A549 (cell line): Measurements from ENCODE around the gene PLCD3.

Experiments
- CHD4 ChIP-seq: fragments of 200-600 bp; sonication (generic); IDR thresholded peaks from 2 replicates; pipeline ENCODE4 v1.6.1; 2016; ENCODE audit warnings: antibody characterized with exemption, mild to moderate bottlenecking, borderline replicate concordance
- CTCF ChIP-seq: fragments of >200 bp; sonication (Bioruptor Twin); formaldehyde crosslinking; IDR thresholded peaks from 3 replicates; pipeline ENCODE4 v1.5.1; 2016
- EP300 ChIP-seq, 2 experiments: fragments of >200 bp; sonication (Bioruptor Twin); formaldehyde crosslinking; IDR thresholded peaks; 2 replicates in 1 of 2; 3 replicates in 1 of 2; pipeline ENCODE4 v1.6.1; 2016 to 2017
- MAZ ChIP-seq: fragments of 150-350 bp; IDR thresholded peaks from 2 replicates; pipeline ENCODE4 v1.6.1; 2014; ENCODE audit warnings: antibody characterized with exemption, low read depth, low read length, borderline replicate concordance
- MYC ChIP-seq: IDR thresholded peaks from 2 replicates; pipeline ENCODE4 v1.6.1; 2012; ENCODE audit warnings: mild to moderate bottlenecking, inconsistent platforms, low read length, improper control_type of control experiment, borderline replicate concordance
- POLR2A ChIP-seq: IDR thresholded peaks from 2 replicates; pipeline ENCODE4 v1.6.1; 2012; ENCODE audit warnings: mild to moderate bottlenecking, low read length
- RAD21 ChIP-seq, 2 experiments: fragments of >200 bp in 1 of 2; sonication (Bioruptor Twin) in 1 of 2; formaldehyde crosslinking in 1 of 2; IDR thresholded peaks in 1 of 2; conservative IDR thresholded peaks in 1 of 2; 2 replicates in 1 of 2; 3 replicates in 1 of 2; pipeline ENCODE4 v1.6.1; 2012 to 2018; ENCODE audit warnings: inconsistent platforms in 1 of 2
- RFX5 ChIP-seq: fragments of 450-650 bp; IDR thresholded peaks from 2 replicates; pipeline ENCODE4 v1.7.1; 2014; ENCODE audit warnings: antibody characterized with exemption, mild to moderate bottlenecking, moderate library complexity
- SMC3 ChIP-seq: fragments of >200 bp; sonication (Bioruptor Twin); formaldehyde crosslinking; IDR thresholded peaks from 3 replicates; pipeline ENCODE4 v1.6.1; 2018; ENCODE audit warnings: inconsistent platforms
- USF2 ChIP-seq: fragments of 450-650 bp; IDR thresholded peaks from 2 replicates; pipeline ENCODE4 v1.6.1; 2014; ENCODE audit warnings: antibody characterized with exemption
- ZNF302 ChIP-seq: fragments of 250-450 bp; sonication (Bioruptor Pico); IDR thresholded peaks from 2 replicates; pipeline ENCODE4 v1.9.0; 2021; ENCODE audit warnings: inconsistent platforms, mild to moderate bottlenecking, moderate library complexity

GRCh38 chr17:45123930-45124796, 8.2 kb downstream of the PLCD3 start:
- TF ChIP-seq CTCF (no peak), EP300 (IDR thresholded peaks at IDR 0.05) (peak in 1 of 2 experiments; percentile 72; a peak in 2 of 5 replicates), MAZ (no peak), SMC3 (0 out of 3 replicates have a peak, but pooled peaks have one; percentile 10), RFX5 (no peak), POLR2A (peak; percentile 32; the same call in 1 of the 2 replicates), RAD21 (conservative IDR thresholded peaks at IDR 0.05 in 1 of 2, IDR thresholded peaks at IDR 0.05 in 1 of 2) (peak in 1 of 2 experiments; percentile 26; a peak in 1 of 5 replicates), USF2 (no peak), ZNF302 (CRISPR knock-in tag) (peak; percentile 42; the same call in 1 of the 2 replicates), MYC (peak; percentile 43; the same call in 1 of the 2 replicates), CHD4 (no peak)
